GM12878 (cell line): ENCODE measurements around the gene ROBO4.

Source experiments
- CTCF ChIP-seq, 3 experiments: IDR thresholded peaks in 2 of 3; conservative IDR thresholded peaks in 1 of 3; 2 replicates each; pipeline ENCODE4 v1.5.1; 2011; ENCODE audit warnings: low read depth in 3 of 3, low read length in 3 of 3, mild to moderate bottlenecking in 3 of 3, control low read depth in 2 of 3, moderate library complexity in 2 of 3, inconsistent platforms in 1 of 3, mixed read lengths in 1 of 3; ENCODE audit not compliant: control insufficient read depth in 2 of 3, insufficient read depth in 1 of 3; ENCODE audit errors: extremely low read depth in 1 of 3
- EZH2 ChIP-seq: IDR thresholded peaks from 2 replicates; pipeline ENCODE4 v1.6.1; 2012; ENCODE audit warnings: low read depth, mild to moderate bottlenecking, control low read depth, inconsistent platforms, low read length, borderline replicate concordance; ENCODE audit not compliant: control insufficient read depth
- NFXL1 ChIP-seq: fragments of 450-650 bp; IDR thresholded peaks from 2 replicates; pipeline ENCODE4 v1.6.1; 2017; ENCODE audit warnings: antibody characterized with exemption, mild to moderate bottlenecking, borderline replicate concordance
- SRF ChIP-seq, 2 experiments: IDR thresholded peaks; 2 replicates each; pipeline ENCODE4 v1.6.1; 2011; ENCODE audit warnings: low read depth in 2 of 2, low read length in 2 of 2, mild to moderate bottlenecking in 1 of 2, moderate library complexity in 1 of 2
- TF ChIP-seq, protein P1 (sequence below): IDR thresholded peaks from 2 replicates; pipeline ENCODE4 v1.6.1; 2012; ENCODE audit warnings: low read depth, low read length, improper control_type of control experiment

- no peak for TF ChIP-seq EZH2
- no peak for TF ChIP-seq CTCF (IDR thresholded peaks at IDR 0.05 in 2 of 3, conservative IDR thresholded peaks at IDR 0.05 in 1 of 3; ENCODE audit: control insufficient read depth in 2 of 3, extremely low read depth in 1 of 3, insufficient read depth in 1 of 3, low read depth in 3 of 3, low read length in 3 of 3)
- TF ChIP-seq SRF (IDR thresholded peaks at IDR 0.05; ENCODE audit: low read depth in 2 of 2, low read length in 2 of 2): no peak
- TF ChIP-seq, protein P1, sequence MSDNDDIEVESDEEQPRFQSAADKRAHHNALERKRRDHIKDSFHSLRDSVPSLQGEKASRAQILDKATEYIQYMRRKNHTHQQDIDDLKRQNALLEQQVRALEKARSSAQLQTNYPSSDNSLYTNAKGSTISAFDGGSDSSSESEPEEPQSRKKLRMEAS: no peak
- TF ChIP-seq NFXL1: no peak
Observed at GRCh38 chr11:124839128-124839971, 58.3 kb downstream of the ROBO4 start.
